Muscle of back (tissue), 11 donors: ENCODE measurements around the gene IFI6. TPM values are rescaled to one million over a fixed set of nuclear protein-coding genes. Genes with fewer than 3 reads are reported as not detected.
"Not testable (repeated sequence)": the region's sequence is repeated elsewhere in the genome, so short reads cannot be mapped to it uniquely, and the experiment has no call there.

Experiments used
- DNase-seq, 3 donors: peaks; one replicate each; pipeline versions ENCODE4 v3.0.0 to v3.0.0-alpha.2; 2013
- polyA plus RNA-seq, 10 donors: library from polyadenylated mRNA; unstranded; fragments of 120-200 nt; gene quantifications; one replicate each; pipeline ENCODE4 v1.2.1, GENCODE V29; 2013; ENCODE audit not compliant: insufficient read length in 10 of 10

IFI6 gene
- polyA plus RNA-seq, 10 donors: 45.3 to 80.8 (median 67.3) TPM

DNA sequence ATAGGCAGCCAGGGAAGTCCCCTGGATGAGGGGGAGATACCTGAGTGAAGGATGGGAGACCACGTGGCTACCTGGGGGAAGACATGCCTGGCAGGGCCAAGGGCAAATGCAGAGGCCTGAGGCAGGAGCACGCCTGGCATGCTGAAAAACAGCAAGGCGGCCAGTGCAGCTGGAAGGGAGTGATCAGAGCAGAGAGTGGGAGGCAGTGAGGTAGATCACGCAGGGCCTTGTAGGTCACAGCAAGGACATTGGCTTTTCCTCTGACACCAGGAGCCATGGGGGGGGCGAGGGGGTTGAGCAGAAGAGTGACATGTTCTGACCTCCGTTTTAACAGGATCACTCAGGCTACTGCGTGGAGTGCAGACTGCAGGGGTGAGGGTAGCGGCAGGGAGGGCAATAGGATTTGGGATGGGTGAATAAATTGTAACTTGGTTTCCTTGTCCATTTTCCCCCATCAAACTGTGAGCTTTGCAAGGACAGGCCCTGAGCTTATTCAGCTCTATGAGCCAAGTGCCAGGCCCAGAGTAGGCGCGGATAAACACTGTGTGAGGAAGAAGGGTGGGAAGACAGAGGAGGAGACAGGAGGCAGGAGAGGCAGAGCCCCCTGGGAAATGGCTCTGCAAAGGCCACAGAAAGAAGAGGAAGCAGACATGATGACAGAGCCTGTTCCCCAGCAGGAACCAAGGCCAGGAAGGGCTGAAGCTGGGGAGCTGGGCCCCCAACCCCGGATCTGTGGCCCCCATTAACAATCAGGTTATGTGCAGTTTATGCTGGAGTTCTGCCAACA, 16.6 kb downstream of the IFI6 start:
- no peak for DNase-seq

DNA sequence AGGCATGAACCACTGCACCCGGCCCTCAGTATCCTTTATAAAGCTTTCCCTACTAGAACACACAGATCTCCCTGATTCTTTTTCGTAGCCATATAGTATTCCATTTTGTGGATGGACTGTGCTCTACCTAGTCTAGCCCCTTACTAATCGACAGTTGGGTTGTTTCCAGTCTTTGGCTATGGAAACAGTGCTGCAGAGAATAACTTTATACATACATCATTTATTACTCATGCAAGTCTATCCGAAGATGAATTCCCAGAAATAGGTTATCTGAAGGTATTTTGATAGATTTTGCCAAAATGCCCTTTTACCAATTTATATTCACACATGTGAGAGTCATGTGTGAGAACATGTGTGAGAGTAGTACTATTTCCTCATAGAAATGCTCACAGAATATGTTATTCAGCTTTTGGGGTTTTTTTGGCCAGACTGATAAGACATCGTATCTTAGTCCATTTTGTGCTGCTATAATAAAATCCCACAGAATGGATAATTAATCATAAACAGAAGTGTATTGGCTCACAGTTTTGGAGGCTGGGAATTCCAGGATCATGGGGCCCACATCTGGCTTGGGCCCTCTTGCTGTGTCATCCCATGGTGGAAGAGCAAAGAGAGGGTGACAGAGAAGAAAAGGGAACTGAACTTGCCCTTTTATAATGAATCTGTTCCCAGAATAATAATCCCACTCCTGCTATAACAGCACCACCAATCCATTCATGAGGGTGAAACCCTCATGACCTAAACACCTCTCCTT, 19.7 kb downstream of the IFI6 start:
- no peak for DNase-seq

DNA sequence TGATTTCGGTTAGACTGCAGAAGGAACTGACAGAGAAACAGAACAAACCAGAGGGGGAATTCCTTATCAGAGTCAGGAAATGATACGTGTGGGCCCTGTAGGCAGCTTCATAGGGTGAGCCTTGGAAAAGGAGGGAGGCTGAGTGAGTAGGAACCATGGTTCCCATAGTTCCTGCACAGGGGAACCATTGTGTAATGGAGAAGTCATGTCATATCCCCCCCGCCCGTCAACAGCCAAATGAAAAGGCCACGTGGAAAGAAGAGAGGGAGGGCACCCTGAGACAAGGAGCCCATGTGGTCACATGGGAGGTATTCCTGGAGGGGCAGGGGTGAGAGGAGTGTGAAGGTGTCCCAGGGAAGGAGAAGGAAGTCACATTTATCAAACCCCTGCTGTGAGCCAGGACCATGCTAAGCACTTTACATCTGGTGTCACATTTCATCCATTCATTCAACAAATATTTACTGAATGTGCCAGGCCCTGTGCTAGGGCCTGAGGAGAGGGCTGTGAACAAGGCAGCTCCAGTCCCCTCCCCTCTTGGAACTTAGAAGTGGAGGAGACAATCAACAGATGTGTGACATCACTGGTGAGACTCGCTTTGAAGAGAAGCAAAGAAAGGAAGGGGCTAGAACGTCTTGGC, 21.3 kb downstream of the IFI6 start:
- peak; percentile 63 to 71 (median 69) for DNase-seq

DNA sequence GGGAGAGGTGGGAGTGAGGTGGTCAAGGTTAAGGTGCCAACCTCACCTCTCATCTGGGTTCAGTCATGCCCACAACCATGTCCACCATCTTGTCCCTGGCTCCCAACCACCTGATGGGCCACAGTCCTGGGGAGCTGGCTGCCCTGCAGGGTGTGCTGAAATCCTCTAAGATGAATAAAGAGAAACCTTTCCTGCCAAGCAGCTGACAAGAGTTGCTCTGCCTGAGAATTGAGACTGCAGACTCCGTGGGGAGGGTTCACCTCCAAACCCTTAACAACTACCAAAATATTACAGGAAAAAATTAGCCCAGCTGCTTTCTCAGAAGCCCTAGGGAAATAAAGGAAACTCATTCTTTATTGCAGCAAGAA, 21.8 kb downstream of the IFI6 start:
- no peak for DNase-seq

DNA sequence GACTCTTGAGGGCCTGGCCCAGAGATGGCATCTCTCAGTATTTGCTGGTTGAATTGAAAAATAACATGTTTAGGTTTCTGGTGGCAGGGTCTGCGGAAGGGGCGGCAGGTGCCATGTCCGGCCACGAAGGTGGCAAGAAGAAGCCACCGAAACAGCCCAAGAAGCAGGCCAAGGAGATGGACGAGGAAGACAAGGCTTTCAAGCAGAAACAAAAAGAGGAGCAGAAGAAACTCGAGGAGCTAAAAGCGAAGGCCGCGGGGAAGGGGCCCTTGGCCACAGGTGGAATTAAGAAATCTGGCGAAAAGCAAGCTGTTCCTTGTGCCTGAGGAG, 22.7 kb downstream of the IFI6 start:
- no peak for DNase-seq

DNA sequence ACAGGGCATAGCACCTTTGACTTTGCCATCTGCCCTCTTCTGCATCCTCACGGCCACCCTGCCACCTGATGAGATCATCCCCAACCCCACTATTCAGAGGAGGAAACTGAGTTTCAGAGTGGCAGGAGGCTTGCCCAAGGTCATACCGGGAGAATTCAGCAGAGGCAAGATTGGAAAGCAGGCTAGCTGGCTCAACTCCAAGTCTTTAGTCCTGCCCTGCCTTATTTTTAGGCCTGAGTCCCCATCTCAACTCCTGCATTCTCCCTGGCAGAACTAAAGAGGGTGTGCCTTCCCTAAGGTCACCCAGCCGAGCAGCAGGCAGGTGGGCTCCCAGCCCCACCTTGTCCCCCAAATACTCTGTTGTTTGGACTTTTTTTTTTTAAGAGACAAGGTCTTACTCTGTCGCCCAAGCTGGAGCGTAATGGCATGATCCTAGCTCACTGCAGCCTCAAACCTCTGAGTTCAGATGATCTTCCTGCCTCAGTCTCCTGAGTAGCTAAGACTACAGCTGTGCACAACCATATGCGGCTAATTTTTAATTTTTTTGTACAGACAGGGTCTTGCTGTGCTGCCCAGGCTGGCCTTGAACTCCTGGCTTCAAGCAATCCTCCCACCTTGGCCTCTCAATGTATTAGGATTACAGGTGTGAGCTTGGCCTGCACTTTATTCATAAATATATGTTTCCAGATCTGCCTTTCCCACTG, 23.2 kb downstream of the IFI6 start:
- no peak for DNase-seq

DNA sequence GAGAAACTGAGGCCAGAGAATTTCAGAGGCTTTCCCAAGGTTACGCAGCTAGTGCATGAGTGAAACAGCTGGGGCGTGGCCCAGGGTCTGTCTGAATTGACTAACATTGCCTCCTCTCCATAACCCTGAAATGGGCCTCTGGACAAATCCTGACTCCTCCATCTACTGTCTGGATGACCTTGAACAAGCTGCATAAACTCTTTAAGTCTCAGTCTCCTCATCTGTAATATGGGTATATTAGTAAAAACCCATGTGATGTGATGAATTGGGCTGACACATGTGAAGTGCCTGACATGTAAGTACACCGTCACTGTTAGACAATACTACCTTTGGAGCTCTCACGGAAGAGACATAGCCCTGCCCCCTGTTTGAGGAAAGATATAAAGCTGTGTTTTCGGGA, 24.7 kb downstream of the IFI6 start:
- DNase-seq: no peak

DNA sequence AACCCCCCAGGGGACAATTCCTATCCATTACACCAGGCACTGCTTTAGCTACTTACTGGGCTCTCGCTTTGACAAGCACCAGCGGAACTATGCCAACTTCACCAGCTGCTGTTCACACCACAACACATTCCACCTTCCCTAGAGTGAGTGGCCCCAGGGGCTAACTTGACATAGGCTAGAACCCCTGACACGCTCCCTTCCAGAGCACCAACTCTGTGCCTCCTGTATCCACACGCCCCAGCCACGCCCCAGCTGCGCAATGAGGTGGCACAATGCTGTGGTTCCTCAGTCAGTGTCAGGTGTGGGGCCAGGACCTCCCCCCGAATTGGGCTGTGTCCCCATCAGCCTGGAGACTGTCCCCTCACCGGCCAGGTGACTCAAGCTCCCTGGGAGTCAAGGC, 25.3 kb downstream of the IFI6 start:
- no peak for DNase-seq

DNA sequence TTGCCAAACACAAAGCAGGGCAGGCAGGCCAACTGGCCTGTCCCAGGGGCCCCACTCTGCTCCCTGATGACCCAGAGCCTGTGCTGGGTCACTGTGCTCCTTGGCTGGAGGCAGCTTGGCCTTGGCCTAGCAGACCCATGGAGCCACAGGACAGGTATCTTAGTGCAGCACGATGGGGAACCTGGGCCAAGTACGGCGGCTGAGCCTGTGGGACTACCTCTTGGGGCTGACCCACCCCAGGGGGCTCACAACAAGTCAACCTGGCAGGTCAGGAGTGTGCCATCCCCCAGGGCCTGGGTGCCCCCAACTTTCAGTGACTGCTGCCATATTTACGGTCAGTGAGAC, 26.9 kb downstream of the IFI6 start:
- no peak for DNase-seq

DNA sequence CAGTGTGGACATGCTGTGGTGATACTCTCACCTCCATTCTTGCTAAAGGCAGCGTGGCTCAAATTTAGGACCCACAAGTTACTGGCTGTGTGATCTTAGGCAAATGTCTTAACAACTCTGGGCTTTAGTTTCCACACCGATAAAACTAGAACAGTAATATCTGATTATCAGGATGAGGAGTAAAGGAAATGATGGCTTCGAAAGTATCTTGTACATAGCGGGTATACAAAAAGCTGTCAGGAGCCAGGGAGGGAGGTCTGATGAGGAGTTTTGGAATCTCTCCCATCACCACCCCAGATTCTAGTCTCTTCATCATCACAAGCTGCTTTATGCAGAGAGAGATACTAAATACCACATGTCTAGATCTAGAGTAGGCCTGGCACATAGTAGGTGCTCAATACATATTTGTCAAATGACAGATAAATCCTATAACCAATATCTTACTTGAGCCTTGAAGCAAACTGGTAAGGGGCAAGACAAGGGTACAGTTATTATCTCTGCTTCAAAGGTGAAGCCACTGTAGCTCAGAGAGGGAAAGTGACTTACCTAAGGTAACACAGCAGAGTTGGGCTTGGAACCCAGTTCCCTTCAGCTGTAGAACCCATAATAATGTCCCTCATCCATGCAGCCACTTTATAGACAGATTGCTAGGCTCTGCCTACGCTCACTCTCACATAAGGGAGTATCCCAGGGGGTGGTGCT, 27.5 kb downstream of the IFI6 start:
- no peak for DNase-seq

DNA sequence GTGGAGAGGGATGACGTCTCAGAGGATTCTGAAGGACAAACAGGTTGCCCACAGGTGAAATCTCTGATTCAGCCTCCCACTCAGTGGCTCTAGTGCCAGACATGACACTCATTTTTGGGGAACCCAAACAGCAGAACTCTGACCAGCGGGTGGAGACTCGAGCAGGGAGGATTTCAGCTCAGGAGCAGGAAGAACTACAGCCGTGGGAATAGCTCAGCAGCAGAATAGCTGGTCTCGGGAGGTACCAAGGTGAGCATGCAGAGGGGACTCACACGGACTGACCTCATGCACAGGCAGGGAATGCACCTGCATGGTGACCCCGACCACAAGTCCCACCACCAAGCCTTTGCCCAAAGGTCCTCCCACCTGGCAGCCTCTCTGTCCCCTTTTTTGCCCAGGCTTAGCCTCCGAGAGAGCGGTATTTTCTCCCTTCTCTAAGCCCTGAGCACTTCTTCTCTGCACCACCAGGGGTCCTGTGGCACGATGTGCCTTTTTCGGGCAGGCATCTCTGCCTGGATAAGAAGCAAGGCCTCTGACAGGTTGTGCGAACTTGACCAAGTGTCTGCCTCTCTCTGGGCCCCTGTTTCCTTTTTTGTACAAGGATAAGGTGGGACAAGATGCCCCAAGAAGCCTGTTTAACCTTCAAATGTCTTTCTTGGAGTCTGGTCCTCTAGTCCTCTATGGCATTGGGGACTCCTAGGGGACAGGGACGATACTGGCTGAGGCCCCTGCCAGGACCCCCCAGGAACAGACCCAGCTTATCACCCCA, 28.2 kb downstream of the IFI6 start:
- peak in 1 of 3 donors; percentile 51 for DNase-seq

DNA sequence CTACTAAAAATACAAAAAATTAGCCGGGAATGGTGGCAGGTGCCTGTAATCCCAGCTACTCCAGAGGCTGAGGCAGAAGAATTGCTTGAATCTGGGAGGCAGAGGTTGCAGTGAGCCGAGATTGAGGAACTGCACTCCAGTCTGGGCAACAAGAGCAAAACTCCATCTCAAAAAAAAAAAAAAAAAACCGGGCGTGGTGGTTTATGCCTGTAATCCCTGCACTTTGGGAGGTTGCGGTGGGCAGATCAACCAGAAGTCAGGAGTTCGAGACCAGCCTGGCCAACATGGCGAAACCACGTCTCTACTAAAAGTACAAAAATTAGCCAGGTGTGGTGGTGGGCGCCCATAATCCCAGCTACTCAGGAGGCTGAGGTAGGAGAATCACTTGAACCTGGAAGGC, 31.5 kb downstream of the IFI6 start:
- DNase-seq: not testable (repeated sequence)

DNA sequence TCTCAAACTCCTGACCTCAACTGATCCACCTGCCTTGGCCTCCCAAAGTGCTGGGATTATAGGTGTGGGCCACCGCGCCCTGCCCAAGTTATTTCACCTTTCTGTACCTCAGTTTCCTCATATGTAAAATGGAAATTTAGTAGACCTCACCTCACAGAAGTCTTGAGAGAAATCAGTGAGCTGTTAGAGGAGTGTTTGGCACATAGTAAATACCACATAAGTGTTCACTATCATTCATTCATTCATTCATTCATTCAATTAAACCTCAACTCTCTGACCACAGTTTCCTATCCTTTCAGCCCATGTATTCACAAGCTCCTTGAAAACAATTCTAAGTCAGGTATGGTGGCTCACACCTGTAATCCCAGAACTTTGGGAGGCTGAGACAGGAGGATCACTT, 33.2 kb downstream of the IFI6 start:
- DNase-seq: no peak

DNA sequence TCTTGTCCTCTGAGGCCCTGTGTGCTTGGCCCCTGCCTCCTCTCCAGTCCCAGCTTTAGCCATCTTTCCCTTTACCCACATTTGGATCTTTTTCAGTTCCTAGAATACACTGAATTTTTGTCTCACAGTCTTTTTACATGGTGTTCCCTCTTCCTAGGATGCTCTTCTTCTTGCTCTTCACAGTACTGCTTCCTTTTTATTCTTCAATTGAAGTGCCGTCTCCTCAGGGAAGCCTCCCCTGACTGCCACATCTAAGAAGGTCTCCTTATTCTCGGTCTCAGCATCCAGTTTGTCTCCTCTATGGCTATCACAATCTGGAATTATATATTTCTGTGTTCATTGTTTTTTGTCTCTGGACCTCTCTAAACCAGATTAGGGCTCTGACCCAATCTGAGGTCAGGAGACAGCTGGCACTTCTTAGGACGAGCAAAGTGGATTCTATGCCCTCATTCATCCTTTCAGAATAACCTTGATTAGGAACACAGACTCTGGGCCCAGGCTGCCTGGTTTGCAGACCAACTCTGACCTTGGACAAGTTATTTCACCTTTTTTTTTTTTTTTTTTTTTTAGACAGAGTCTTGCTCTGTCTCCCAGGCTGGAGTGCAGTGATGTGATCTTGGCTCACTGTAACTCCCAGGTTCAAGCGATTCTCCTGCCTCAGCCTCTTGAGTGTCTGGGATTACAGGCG, 33.8 kb downstream of the IFI6 start:
- no peak for DNase-seq

DNA sequence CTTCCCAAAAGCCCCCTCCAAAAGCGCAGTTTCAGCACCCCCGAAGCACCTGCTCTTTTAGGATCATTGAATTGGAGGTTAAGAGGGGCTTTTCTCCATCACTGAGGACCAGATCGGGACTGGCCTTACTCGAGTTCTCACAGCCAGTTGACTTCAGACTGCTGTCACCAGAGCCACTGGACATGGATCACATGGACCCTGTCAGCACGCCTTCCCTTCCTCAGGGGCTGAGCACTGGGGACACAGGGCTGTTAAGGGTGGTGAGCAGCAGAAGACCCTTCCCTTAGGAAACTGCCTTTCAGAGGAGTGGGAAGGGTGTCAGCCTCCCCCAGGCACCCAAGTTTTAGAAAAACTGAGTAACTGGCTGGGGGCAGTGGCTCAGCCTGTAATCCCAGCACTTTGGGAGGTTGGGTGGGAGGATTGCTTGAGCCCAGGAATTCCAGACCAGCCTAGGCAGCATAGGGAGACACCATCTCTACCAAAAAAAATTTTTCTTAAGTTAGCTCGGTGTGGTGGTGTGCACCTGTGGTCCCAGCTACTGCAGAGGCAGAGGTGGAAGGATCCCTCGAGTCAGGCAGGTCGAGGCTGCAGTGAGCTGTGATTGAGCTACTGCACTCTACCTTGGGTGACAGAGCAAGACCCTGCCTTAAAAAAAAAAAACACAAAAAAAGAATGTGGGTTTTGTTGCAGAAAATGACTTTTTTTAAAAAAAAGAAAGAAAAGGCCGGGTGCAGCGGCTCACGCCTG, 36.4 kb downstream of the IFI6 start:
- DNase-seq: no peak

DNA sequence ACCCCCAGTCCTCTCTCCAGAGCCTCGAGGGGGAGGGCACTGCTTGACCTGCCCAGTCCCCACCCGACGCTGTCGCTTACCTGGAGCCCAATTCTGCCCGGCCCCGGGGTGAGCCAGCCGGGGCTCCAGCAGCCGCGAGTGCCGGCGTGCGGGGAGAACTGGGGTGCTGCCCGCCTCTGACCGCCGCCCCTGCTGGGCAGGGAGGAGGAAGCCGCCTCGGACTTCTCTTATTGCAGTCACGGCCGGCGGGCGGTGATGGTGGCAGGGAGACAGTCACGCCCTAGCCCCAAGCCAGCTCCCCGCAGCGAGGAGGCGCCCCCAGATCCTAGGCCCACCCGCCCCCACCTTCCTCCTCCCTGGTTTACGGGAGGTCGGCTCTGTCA, 37.0 kb downstream of the IFI6 start, which contains the start of gene FGR:
FGR (minus strand) TSS at position 201 of the 383 bp plus-strand sequence. CDS start 11,269 bp downstream, outside the sequence.
- DNase-seq: no peak

DNA sequence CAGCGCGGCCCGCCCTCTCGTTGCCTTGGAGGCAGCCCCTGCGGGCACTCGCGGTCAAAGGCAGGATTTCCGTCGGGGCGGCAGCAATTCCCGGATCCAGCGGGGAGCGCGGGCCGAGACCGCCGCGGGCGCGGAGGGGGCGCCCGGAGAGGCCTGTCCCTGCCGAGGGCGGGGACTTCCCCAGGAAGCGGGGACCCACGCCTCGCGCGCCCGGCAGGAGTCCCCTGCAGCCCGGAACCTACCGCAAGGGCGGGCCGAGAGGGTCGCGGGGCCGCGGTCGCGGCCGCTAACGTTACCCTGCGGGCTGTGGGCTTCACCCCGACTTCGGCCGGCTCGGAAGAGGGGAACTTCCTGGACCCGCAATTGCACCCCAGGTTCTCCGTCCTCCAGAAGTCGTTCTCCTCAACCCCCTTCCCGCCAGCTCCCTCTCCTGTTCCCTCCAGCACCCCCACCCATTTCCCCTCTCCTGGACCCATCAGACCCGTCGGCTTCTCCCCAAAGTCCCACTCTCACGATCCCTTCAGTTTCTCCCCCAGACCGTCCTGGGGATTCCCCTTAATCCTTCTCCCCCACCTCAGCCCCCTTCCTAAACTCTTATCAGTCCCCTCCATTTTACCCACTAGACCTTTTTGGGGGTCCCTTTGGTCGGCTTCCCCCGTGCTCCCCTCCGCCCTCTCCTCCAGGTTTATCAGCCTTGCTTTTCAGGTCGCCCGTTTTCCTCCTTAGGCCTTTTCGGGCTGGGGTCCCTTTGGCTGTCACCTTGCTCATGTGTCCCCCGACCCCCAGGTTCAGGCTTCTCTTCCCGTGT, 37.6 kb downstream of the IFI6 start:
- DNase-seq: peak in 1 of 3 donors; percentile 62

DNA sequence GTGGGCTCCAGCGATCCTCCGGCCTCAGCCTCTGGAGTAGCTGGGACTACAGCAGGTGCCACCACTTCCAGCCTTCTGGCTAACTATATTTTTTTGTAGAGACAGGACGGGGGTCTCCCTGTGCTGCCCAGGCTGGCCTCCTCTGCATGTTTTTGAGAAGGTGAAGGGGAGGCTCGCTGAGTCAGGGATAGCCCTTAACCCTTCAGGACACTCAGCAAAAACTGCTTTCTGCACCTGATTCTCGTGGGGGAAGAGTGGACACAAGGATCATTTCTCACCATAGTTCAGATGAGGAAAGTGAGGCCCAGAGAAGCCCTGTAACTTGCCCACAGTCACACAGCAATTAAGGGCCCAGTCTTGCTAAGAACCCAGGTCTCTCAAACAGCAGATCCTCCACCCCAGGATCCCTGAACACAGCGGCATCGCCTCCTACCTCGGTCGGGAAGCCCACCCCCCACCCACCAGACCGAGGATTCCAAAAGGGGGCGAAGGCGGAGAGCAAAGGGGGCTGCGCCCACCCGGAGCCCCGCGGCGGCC, 38.3 kb downstream of the IFI6 start:
- no peak for DNase-seq

DNA sequence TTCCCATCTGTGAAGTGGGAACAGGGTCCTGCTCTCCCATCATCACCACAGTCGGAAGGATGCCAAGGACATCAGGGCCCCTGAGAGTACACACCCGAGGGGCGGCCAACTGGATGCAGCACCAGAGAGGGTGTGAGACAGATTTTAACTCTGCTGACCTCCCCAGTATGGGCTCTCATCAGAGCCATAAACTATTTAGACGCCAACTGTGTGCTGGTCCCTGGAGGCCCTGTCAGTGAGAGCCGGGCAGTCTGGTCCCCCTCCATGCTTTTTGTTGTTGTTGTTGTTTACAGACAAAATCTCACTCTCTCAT, 38.7 kb downstream of the IFI6 start:
- no peak for DNase-seq
